ENCODE results near the gene C9orf78. TPM values are rescaled to one million over a fixed set of nuclear protein-coding genes. Genes with fewer than 3 reads are reported as not detected.

The C9orf78 gene
- total and polyA plus RNA-seq, 2 experiments from 2014 or later, result 34.4 to 84.6 TPM

DNA sequence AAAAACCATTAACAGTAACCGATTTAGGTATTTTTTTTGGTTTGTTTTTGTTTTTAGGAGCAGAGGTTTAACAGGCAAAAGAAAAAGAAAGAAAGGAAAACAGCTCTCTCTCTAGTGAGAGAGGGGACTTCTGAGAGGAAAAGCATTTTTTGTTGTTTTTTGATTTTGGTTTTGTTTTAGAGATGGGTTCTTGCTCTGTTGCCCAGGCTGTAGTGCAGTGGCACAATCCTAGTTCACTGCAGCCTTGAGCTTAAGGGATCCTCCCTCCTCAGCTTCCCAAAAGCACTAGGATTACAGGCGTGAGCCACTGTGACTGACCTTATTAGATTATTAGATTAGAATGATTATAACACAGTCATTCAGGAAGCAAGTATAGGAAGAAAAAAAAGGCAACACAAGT, 10.3 kb upstream of the C9orf78 start (continued):
- TF ChIP-seq EZH2 (IDR thresholded peaks at IDR 0.05; ENCODE audit: low read depth, unreplicated experiment) (no peak), EZH2phosphoT487 (IDR thresholded peaks at IDR 0.05; ENCODE audit: unreplicated experiment) (no peak), JUNB (IDR thresholded peaks at IDR 0.05; ENCODE audit: unreplicated experiment) (no peak)

DNA sequence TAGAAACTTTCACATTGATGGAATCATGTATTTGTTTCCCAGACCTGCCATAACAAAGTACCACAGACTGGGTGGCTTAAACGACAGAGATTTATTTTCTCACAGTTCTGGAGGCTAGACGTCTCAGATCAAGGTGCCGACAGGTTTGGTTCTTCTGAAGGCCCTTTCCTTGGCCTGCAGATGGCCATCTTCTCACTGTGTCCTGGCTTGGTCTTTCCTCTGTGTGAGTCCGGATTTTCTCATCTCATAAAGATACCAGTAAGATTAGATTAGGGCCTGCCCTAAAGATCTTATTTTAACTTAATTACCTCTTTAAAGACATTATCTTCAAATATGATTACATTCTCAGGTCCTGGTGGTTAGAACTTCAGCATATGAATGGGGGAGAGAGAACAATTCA, 6.0 kb upstream of the C9orf78 start:
- Histone ChIP-seq H3F3A (replicated peaks; ENCODE audit: low read depth) (peaks cover 5% of the 10 kb centered on the region; the same call in 1 of the 2 replicates), H2AFZ (no peak overlapping the region), H3K27ac (ENCODE audit: low read depth) (no peak overlapping the region), H3K4me2 (no peak overlapping the region), H3K9me2 (ENCODE audit: insufficient read depth) (no peaks in the 10 kb centered on the region), H3K27me3 (ENCODE audit: insufficient read depth) (no peaks in the 10 kb centered on the region), H4K20me1 (replicated peaks; ENCODE audit: insufficient read depth) (no peaks in the 10 kb centered on the region), H3K4me3 (no peak overlapping the region), H3K4me1 (ENCODE audit: insufficient read depth) (peaks cover 35% of the 10 kb centered on the region), H3K79me2 (replicated peaks; ENCODE audit: insufficient read depth) (no peaks in the 10 kb centered on the region; the same call in 1 of the 2 replicates), H3K36me3 (ENCODE audit: insufficient read depth) (no peaks in the 10 kb centered on the region)
- DNase-seq (ENCODE audit: low spot score) (no peak), ATAC-seq (no peak)
- no peaks in the 10 kb centered on the region for H3K36me3 Mint-ChIP-seq (ENCODE audit: low read depth)
- TF ChIP-seq, protein P1, sequence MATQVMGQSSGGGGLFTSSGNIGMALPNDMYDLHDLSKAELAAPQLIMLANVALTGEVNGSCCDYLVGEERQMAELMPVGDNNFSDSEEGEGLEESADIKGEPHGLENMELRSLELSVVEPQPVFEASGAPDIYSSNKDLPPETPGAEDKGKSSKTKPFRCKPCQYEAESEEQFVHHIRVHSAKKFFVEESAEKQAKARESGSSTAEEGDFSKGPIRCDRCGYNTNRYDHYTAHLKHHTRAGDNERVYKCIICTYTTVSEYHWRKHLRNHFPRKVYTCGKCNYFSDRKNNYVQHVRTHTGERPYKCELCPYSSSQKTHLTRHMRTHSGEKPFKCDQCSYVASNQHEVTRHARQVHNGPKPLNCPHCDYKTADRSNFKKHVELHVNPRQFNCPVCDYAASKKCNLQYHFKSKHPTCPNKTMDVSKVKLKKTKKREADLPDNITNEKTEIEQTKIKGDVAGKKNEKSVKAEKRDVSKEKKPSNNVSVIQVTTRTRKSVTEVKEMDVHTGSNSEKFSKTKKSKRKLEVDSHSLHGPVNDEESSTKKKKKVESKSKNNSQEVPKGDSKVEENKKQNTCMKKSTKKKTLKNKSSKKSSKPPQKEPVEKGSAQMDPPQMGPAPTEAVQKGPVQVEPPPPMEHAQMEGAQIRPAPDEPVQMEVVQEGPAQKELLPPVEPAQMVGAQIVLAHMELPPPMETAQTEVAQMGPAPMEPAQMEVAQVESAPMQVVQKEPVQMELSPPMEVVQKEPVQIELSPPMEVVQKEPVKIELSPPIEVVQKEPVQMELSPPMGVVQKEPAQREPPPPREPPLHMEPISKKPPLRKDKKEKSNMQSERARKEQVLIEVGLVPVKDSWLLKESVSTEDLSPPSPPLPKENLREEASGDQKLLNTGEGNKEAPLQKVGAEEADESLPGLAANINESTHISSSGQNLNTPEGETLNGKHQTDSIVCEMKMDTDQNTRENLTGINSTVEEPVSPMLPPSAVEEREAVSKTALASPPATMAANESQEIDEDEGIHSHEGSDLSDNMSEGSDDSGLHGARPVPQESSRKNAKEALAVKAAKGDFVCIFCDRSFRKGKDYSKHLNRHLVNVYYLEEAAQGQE (IDR thresholded peaks at IDR 0.05; ENCODE audit: unreplicated experiment), result no peak
- no peak for TF ChIP-seq CREB1 (CRISPR knock-in tag; IDR thresholded peaks at IDR 0.05; ENCODE audit: low read depth)
- H3K27ac Mint-ChIP-seq, result no peak overlapping the region
- no peak overlapping the region; the same call in 2 of the 3 replicates for H3K4me3 Mint-ChIP-seq
- H3K9me3 Mint-ChIP-seq, result no peaks in the 10 kb centered on the region
- H3K4me1 Mint-ChIP-seq, result peaks cover 52% of the 10 kb centered on the region
- H3K27me3 Mint-ChIP-seq (ENCODE audit: insufficient read depth, low read depth, poor library complexity), result peaks cover 8% of the 10 kb centered on the region

DNA sequence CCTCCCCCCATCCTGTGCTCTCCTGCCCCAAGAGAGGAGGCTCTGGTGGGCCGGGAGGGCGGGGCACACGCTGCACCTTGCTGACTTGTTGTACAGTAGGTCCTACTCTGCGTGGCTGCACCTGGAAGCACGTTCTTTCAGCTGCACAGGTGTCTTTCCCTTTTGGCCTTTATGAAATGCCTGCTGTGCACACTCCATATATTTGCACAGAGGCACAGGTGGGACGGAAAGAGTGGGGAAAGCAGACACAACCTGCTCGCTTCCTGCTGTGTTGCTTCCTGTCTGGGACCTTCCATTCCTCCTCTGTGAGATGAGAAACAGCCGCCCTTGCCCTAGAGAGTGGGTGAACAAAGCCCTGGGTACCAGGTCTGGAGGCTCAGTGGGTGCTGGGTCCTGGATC, 5.0 kb upstream of the C9orf78 start:
- peaks cover 52% of the 10 kb centered on the region for H3K4me1 Mint-ChIP-seq
- Histone ChIP-seq H3K27me3 (ENCODE audit: insufficient read depth) (no peaks in the 10 kb centered on the region), H2AFZ (no peak overlapping the region), H3K4me1 (ENCODE audit: insufficient read depth) (peaks cover 37% of the 10 kb centered on the region), H3K27ac (ENCODE audit: low read depth) (no peak overlapping the region), H4K20me1 (replicated peaks; ENCODE audit: insufficient read depth) (no peaks in the 10 kb centered on the region), H3K9me2 (ENCODE audit: insufficient read depth) (no peaks in the 10 kb centered on the region), H3F3A (replicated peaks; ENCODE audit: low read depth) (peaks cover 5% of the 10 kb centered on the region; the same call in 1 of the 2 replicates), H3K36me3 (ENCODE audit: insufficient read depth) (no peaks in the 10 kb centered on the region), H3K4me2 (no peak overlapping the region), H3K79me2 (replicated peaks; ENCODE audit: insufficient read depth) (no peaks in the 10 kb centered on the region; the same call in 1 of the 2 replicates), H3K4me3 (no peak overlapping the region)
- H3K4me3 Mint-ChIP-seq, result no peak overlapping the region; the same call in 2 of the 3 replicates
- H3K36me3 Mint-ChIP-seq (ENCODE audit: low read depth), result no peaks in the 10 kb centered on the region
- H3K9me3 Mint-ChIP-seq, result no peaks in the 10 kb centered on the region; the same call in 2 of the 3 replicates
- no peak overlapping the region for H3K27ac Mint-ChIP-seq
- TF ChIP-seq NANOG (IDR thresholded peaks at IDR 0.05; ENCODE audit: borderline replicate concordance), result no peak
- H3K27me3 Mint-ChIP-seq (ENCODE audit: insufficient read depth, low read depth, poor library complexity), result peaks cover 11% of the 10 kb centered on the region
- no peak for DNase-seq (ENCODE audit: low spot score)
- ATAC-seq, result no peak
